Sigmoid colon (tissue), 4 donors: Measurements from ENCODE around the gene ADCY4.

Experiments used
- CTCF ChIP-seq, 4 experiments: fragments of 450-650 bp in 3 of 4; fragments of 200-600 bp in 1 of 4; IDR thresholded peaks; one replicate each; pipeline ENCODE4 v1.5.1; 2016 to 2019; ENCODE audit warnings: antibody characterized with exemption in 4 of 4, mild to moderate bottlenecking in 3 of 4, moderate library complexity in 2 of 4
- POLR2A ChIP-seq, 2 donors: fragments of 450-650 bp; IDR thresholded peaks; one replicate each; pipeline ENCODE4 v1.6.1; 2016; ENCODE audit warnings: antibody characterized with exemption in 2 of 2, mild to moderate bottlenecking in 2 of 2, moderate library complexity in 2 of 2
- POLR2AphosphoS5 ChIP-seq, 4 donors: sonication (generic); formaldehyde crosslinking; IDR thresholded peaks; one replicate each; pipeline ENCODE4 v1.6.1; 2017; ENCODE audit warnings: antibody characterized with exemption in 4 of 4

GRCh38 chr14:24272467-24272866 is 62.4 kb downstream of the ADCY4 start:
- TF ChIP-seq POLR2A (IDR thresholded peaks at IDR 0.05), result no peak
- no peak for TF ChIP-seq CTCF (IDR thresholded peaks at IDR 0.05)
- TF ChIP-seq POLR2AphosphoS5 (IDR thresholded peaks at IDR 0.05), result no peak
